Measurements from ENCODE around the gene LAMC1. TPM values are rescaled to one million over a fixed set of nuclear protein-coding genes. Genes with fewer than 3 reads are reported as not detected.

The LAMC1 gene
- total RNA-seq, 2 donors from 2014 or later: 60.7 to 96.6 TPM

Small RNA genes within 50 kb of the gene (small RNA-seq; reads per million reads assigned to genes)
- not detected for gene RNU6-41P

Other genes starting within 250 kb of the LAMC1 start
- 1 to 10 TPM in 1 of 2 donors, under 1 TPM in 1; 0.99 to 2.6 TPM for gene NPL, start 233.6 kb upstream of the LAMC1 start, total RNA-seq
- 10 to 100 TPM; 38.4 to 67.9 TPM for gene DHX9, start 184.1 kb upstream of the LAMC1 start, total RNA-seq
- not detected for gene SHCBP1L, start 70.3 kb upstream of the LAMC1 start, total RNA-seq
- gene LAMC2, start 162.8 kb downstream of the LAMC1 start, total RNA-seq: 1 to 10 TPM; 3.6 to 6.7 TPM

Measured in body of pancreas (tissue), 2 donors.